Smooth muscle cell (in vitro differentiated cells): ENCODE data around the gene GMPPB. TPM values are rescaled to one million over a fixed set of nuclear protein-coding genes. Genes with fewer than 3 reads are reported as not detected.

Experiments used
- DNase-seq: peaks from one replicate; lab custom pipeline; 2025; ENCODE audit not compliant: unreplicated experiment; lab: John Stamatoyannopoulos, UW
- H2AFZ ChIP-seq: fragments of 200-600 bp; sonication (generic); 2 replicates; pipeline ENCODE4 v1.6.0; 2016; ENCODE audit warnings: antibody characterized with exemption, low read depth, mild to moderate bottlenecking
- H3F3A ChIP-seq: fragments of 200-600 bp; sonication (generic); 2 replicates; pipeline ENCODE4 v1.6.0; 2017; ENCODE audit warnings: antibody characterized with exemption, low read depth
- H3K27ac ChIP-seq: fragments of 200-600 bp; sonication (generic); 2 replicates; pipeline ENCODE4 v1.5.1; 2016; ENCODE audit warnings: low read depth, mild to moderate bottlenecking
- H3K27me3 ChIP-seq: fragments of 200-600 bp; sonication (generic); 2 replicates; pipeline ENCODE4 v1.6.1; 2016; ENCODE audit warnings: low read depth, mild to moderate bottlenecking
- H3K36me3 ChIP-seq: fragments of 200-600 bp; sonication (generic); 2 replicates; pipeline ENCODE4 v1.5.1; 2016; ENCODE audit warnings: low read depth
- H3K4me1 ChIP-seq: fragments of 200-600 bp; sonication (generic); 2 replicates; pipeline ENCODE4 v1.5.1; 2016; ENCODE audit warnings: low read depth
- H3K4me2 ChIP-seq: fragments of 200-600 bp; sonication (generic); 2 replicates; pipeline ENCODE4 v1.6.0; 2016; ENCODE audit warnings: mild to moderate bottlenecking
- H3K4me3 ChIP-seq: fragments of 200-600 bp; sonication (generic); 2 replicates; pipeline ENCODE4 v1.5.1; 2016; ENCODE audit warnings: mild to moderate bottlenecking
- H3K79me2 ChIP-seq: fragments of 200-600 bp; sonication (generic); 2 replicates; pipeline ENCODE4 v1.6.0; 2016; ENCODE audit warnings: low read depth, mild to moderate bottlenecking
- H3K9ac ChIP-seq: fragments of 200-600 bp; sonication (generic); 2 replicates; pipeline ENCODE4 v1.6.0; 2016; ENCODE audit warnings: low read depth
- H3K9me3 ChIP-seq: fragments of 200-600 bp; sonication (generic); replicated peaks from 2 replicates; pipeline ENCODE4 v1.5.1; 2016; ENCODE audit warnings: low read depth
- H4K20me1 ChIP-seq: fragments of 200-600 bp; sonication (generic); 2 replicates; pipeline ENCODE4 v1.6.0; 2016; ENCODE audit warnings: low read depth
- CTCF ChIP-seq: fragments of 200-600 bp; sonication (generic); IDR thresholded peaks from 2 replicates; pipeline ENCODE4 v1.5.1; 2017; ENCODE audit warnings: borderline replicate concordance, mild to moderate bottlenecking, antibody characterized with exemption; ENCODE audit not compliant: insufficient read depth, poor library complexity, severe bottlenecking
- WGBS: methylation state at CpG from one replicate; pipeline ENCODE4 v1.1.7; 2016; ENCODE audit warnings: low lambda C conversion rate; 5-methylcytosine and 5-hydroxymethylcytosine counted together
- polyA plus RNA-seq: library from polyadenylated mRNA; unstranded; fragments of >200 nt; fragmentation: Nextera tagmentation; extraction: Ambion mirVana; gene quantifications from 2 replicates; pipeline ENCODE4 v1.2.1, GENCODE V29; 2016
- total RNA-seq: library from RNA; depleted of rRNA; stranded (reverse); fragments of >200 nt; gene quantifications from 2 replicates; pipeline ENCODE4 v1.2.3, GENCODE V29; 2014

The GMPPB gene
- total and polyA plus RNA-seq, 2 experiments from 2014 or later: 21.3 to 68.3 TPM

GRCh38 chr3:49673715-49674496, 49.8 kb downstream of the GMPPB start, which contains the start of gene APEH:
Gene APEH, plus strand, starts transcription at chr3:49674351. Its CDS starts 51 bp downstream, at chr3:49674402.
- no peak for TF ChIP-seq CTCF
- H4K20me1 ChIP-seq: peaks cover 3% of the 10 kb centered on the region
- no peak for DNase-seq

GRCh38 chr3:49673121-49673714, 50.5 kb downstream of the GMPPB start:
- WGBS: 35% methylated on average over 7 of the region's 17 CpGs
- DNase-seq: no peak
- H3K27ac ChIP-seq: peak overlapping the region; percentile 87

More at GRCh38 chr3:49673715-49674496, 49.8 kb downstream of the GMPPB start, which contains the start of gene APEH:
- no peaks in the 10 kb centered on the region for H3K9me3 ChIP-seq
- peak within 1 kb of the TSS; percentile 92 for H3K4me3 ChIP-seq
- H2AFZ ChIP-seq: peak within 1 kb of the TSS; percentile 75
- H3K79me2 ChIP-seq: no peaks in the 10 kb centered on the region
- H3K27ac ChIP-seq: peak within 1 kb of the TSS; percentile 87
- peak within 1 kb of the TSS; percentile 93 for H3K4me2 ChIP-seq
- WGBS: 2% methylated on average over 45 of the region's 71 CpGs
- H3F3A ChIP-seq: peaks cover 6% of the 10 kb centered on the region
- H3K9ac ChIP-seq: peak within 1 kb of the TSS; percentile 89
- H3K27me3 ChIP-seq: no peaks in the 10 kb centered on the region
- peaks cover 5% of the 10 kb centered on the region for H3K4me1 ChIP-seq
- no peaks in the 10 kb centered on the region for H3K36me3 ChIP-seq

GRCh38 chr3:49671291-49672288, 52.2 kb downstream of the GMPPB start:
- 52% methylated on average over 11 of the region's 11 CpGs for whole genome bisulfite sequencing
- no peak overlapping the region for H3K9ac ChIP-seq
- H3K4me2 ChIP-seq: no peak overlapping the region
- peak; percentile 86 for TF ChIP-seq CTCF
- peaks cover 3% of the 10 kb centered on the region for H4K20me1 ChIP-seq
- peaks cover 6% of the 10 kb centered on the region for H3F3A ChIP-seq
- no peaks in the 10 kb centered on the region for H3K36me3 ChIP-seq
- no peak overlapping the region for H3K4me3 ChIP-seq
- H3K27me3 ChIP-seq: no peaks in the 10 kb centered on the region
- no peaks in the 10 kb centered on the region for H3K9me3 ChIP-seq
- no peak overlapping the region for H2AFZ ChIP-seq
- no peaks in the 10 kb centered on the region for H3K79me2 ChIP-seq
- peaks cover 9% of the 10 kb centered on the region for H3K4me1 ChIP-seq
- DNase-seq: no peak
- no peak overlapping the region for H3K27ac ChIP-seq

More at GRCh38 chr3:49673121-49673714, 50.5 kb downstream of the GMPPB start:
- H3K9me3 ChIP-seq: no peaks in the 10 kb centered on the region
- peak overlapping the region; percentile 92 for H3K4me3 ChIP-seq
- peak overlapping the region; percentile 93 for H3K4me2 ChIP-seq
- no peaks in the 10 kb centered on the region for H3K79me2 ChIP-seq
- H4K20me1 ChIP-seq: peaks cover 3% of the 10 kb centered on the region
- TF ChIP-seq CTCF: no peak
- H3K4me1 ChIP-seq: peaks cover 9% of the 10 kb centered on the region
- H3K27me3 ChIP-seq: no peaks in the 10 kb centered on the region
- peak overlapping the region; percentile 20 for H2AFZ ChIP-seq
- H3K36me3 ChIP-seq: no peaks in the 10 kb centered on the region
- peaks cover 6% of the 10 kb centered on the region for H3F3A ChIP-seq
- H3K9ac ChIP-seq: peak overlapping the region; percentile 89
